Tibial nerve (tissue), 3 donors: ENCODE measurements around the gene RELL1.

ENCODE experiments used
- EP300 ChIP-seq, 2 donors: sonication (generic); formaldehyde crosslinking; IDR thresholded peaks; one replicate each; pipeline ENCODE4 v1.6.1; 2017; ENCODE audit warnings: antibody characterized with exemption in 2 of 2, mild to moderate bottlenecking in 1 of 2
- POLR2A ChIP-seq, 2 donors: fragments of 450-650 bp; IDR thresholded peaks; one replicate each; pipeline ENCODE4 v1.6.1; 2017; ENCODE audit warnings: antibody characterized with exemption in 2 of 2, mild to moderate bottlenecking in 2 of 2, moderate library complexity in 2 of 2

DNA sequence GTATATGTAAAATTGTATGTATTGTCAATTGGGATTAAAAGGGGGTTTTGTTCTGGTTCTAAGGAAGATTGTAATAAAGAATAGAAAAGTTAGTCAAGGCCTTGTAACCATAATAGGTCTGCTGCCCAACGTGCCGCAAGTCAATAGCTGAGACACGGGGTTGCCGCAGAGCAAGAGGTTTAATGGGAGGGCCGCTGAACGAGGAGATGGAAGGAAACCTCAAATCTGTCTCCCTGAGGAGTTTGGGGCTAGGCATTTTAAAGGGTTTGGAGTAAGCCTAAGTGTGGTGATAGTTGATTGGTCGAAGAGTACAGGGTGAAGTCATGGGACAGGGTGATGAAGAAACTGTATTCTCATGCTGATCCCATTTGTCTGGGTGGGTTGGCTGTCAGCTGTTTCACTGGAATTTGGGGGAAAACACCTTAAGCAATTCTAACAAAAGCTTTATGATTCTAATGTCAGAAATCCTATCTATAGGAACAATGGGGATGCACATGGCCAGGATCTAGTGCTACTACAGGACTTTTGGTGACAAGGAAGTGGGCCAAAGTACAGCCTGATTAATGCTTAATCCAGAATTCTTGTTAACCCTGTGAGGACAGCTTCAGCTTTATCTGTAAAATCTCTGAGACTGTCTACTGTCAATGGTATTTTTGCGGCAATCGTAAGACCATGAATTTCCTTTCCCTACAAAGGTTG lies 86.9 kb downstream of the RELL1 start:
- TF ChIP-seq POLR2A (IDR thresholded peaks at IDR 0.05) (no peak), EP300 (IDR thresholded peaks at IDR 0.05) (no peak)
